Keratinocyte (primary cell): ENCODE results near the gene YIPF1. TPM values are rescaled to one million over a fixed set of nuclear protein-coding genes. Genes with fewer than 3 reads are reported as not detected.

ENCODE experiments used
- DNase-seq: peaks from one replicate; pipeline ENCODE4 v3.0.0-alpha.2; 2011; ENCODE audit warnings: low read depth, missing footprints, low spot score
- FAIRE-seq: peaks from 2 replicates; lab custom pipeline; 2011; peaks lifted over from hg19 to GRCh38; lab: Jason Lieb, UNC
- H2AFZ ChIP-seq: 2 replicates; pipeline ENCODE4 v1.6.0; 2012; ENCODE audit warnings: low read length, control low read depth, inconsistent platforms; ENCODE audit not compliant: control insufficient read depth
- H3K27ac ChIP-seq: 2 replicates; pipeline ENCODE4 v1.5.1; 2011; ENCODE audit warnings: low read length; ENCODE audit not compliant: control insufficient read depth, insufficient read depth
- H3K27me3 ChIP-seq: 3 replicates; pipeline ENCODE4 v1.6.0; 2011; ENCODE audit warnings: low read length; ENCODE audit not compliant: control insufficient read depth, insufficient read depth; ENCODE audit errors: extremely low read depth
- H3K36me3 ChIP-seq, 2 experiments: 2 replicates in 1 of 2; 3 replicates in 1 of 2; pipeline ENCODE4 v1.5.1; 2011; ENCODE audit warnings: low read length in 2 of 2, mild to moderate bottlenecking in 1 of 2; ENCODE audit not compliant: control insufficient read depth in 2 of 2, insufficient read depth in 2 of 2; ENCODE audit errors: extremely low read depth in 1 of 2
- H3K4me1 ChIP-seq: 3 replicates; pipeline ENCODE4 v1.5.1; 2011; ENCODE audit warnings: low read length; ENCODE audit not compliant: control insufficient read depth, insufficient read depth; ENCODE audit errors: extremely low read depth
- H3K4me2 ChIP-seq: 3 replicates; pipeline ENCODE4 v1.6.0; 2011; ENCODE audit warnings: low read depth, low read length; ENCODE audit not compliant: control insufficient read depth, insufficient read depth; ENCODE audit errors: extremely low read depth
- H3K4me3 ChIP-seq, 3 experiments: fragments of 200-600 bp in 1 of 3; sonication (generic) in 1 of 3; 2 replicates in 2 of 3; 3 replicates in 1 of 3; pipeline ENCODE4 v1.5.1; 2011 to 2016; ENCODE audit warnings: low read length in 3 of 3, mild to moderate bottlenecking in 3 of 3, control low read depth in 2 of 3, inconsistent platforms in 1 of 3, low read depth in 1 of 3, mixed read lengths in 1 of 3, mixed run types in 1 of 3, moderate library complexity in 1 of 3; ENCODE audit not compliant: control insufficient read depth in 2 of 3, insufficient read depth in 2 of 3; ENCODE audit errors: extremely low read depth in 1 of 3
- H3K79me2 ChIP-seq: 2 replicates; pipeline ENCODE4 v1.6.0; 2012; ENCODE audit warnings: low read length; ENCODE audit not compliant: control insufficient read depth, insufficient read depth
- H3K9ac ChIP-seq: 3 replicates; pipeline ENCODE4 v1.6.0; 2011; ENCODE audit warnings: low read length; ENCODE audit not compliant: control insufficient read depth, insufficient read depth; ENCODE audit errors: extremely low read depth
- H3K9me1 ChIP-seq: 3 replicates; pipeline ENCODE4 v1.6.0; 2011; ENCODE audit warnings: low read length; ENCODE audit not compliant: control insufficient read depth, insufficient read depth; ENCODE audit errors: extremely low read depth
- H3K9me3 ChIP-seq: 2 replicates; pipeline ENCODE4 v1.5.1; 2012; ENCODE audit warnings: low read depth, low read length; ENCODE audit not compliant: control insufficient read depth
- H4K20me1 ChIP-seq: 3 replicates; pipeline ENCODE4 v1.6.0; 2011; ENCODE audit warnings: low read length; ENCODE audit not compliant: control insufficient read depth, insufficient read depth; ENCODE audit errors: extremely low read depth
- CTCF ChIP-seq, 3 experiments: IDR thresholded peaks in 1 of 3; conservative IDR thresholded peaks in 1 of 3; optimal IDR thresholded peaks in 1 of 3; 2 replicates in 2 of 3; 3 replicates in 1 of 3; pipeline versions ENCODE3 to v1.5.1; 2011; ENCODE audit warnings: low read length in 3 of 3, mild to moderate bottlenecking in 3 of 3, moderate library complexity in 2 of 3, control low read depth in 1 of 3, inconsistent platforms in 1 of 3; ENCODE audit not compliant: insufficient read depth in 2 of 3; ENCODE audit errors: extremely low read depth in 1 of 3
- EZH2 ChIP-seq: IDR thresholded peaks from one replicate; pipeline ENCODE4 v1.6.1; 2012; ENCODE audit warnings: inconsistent platforms, mild to moderate bottlenecking, low read length, moderate library complexity
- dilution Hi-C: fragments of 300-500 bp; cut with MboI; formaldehyde crosslinking; loops from one replicate; pipeline ENCODE4 v1.7.0; 2020; ENCODE audit warnings: low sequenced_read_pairs; ENCODE audit not compliant: extremely low pct_ligation_motif_present
- polyA plus RNA-seq, 5 experiments: library from polyadenylated mRNA; depleted of rRNA in 3 of 5; stranded (reverse) in 3 of 5; stranded (forward) in 1 of 5; unstranded in 1 of 5; fragments of >200 nt; gene quantifications; 1 replicate in 1 of 5; 2 replicates in 3 of 5; 3 replicates in 1 of 5; pipeline versions ENCODE4 v1.2.1 to v1.2.3, GENCODE V29; 2011 to 2012; ENCODE audit warnings: missing spikeins in 2 of 5, low read depth in 1 of 5, low replicate concordance in 1 of 5

Gene YIPF1
- polyA plus RNA-seq, 1 donor (not counting 4 experiments of a cell fraction or from before 2014, with no cell fraction given), result 43.3 TPM

GRCh38 chr1:53929246-53929960 lies 39.8 kb upstream of the YIPF1 start:
- Histone ChIP-seq H3K36me3 (peaks cover 0 to 8% of the 10 kb centered on the region in 2 experiments), H3K27ac (no peak overlapping the region), H3K9me3 (peaks cover 3% of the 10 kb centered on the region), H2AFZ (no peak overlapping the region), H3K4me1 (no peaks in the 10 kb centered on the region), H3K79me2 (no peaks in the 10 kb centered on the region), H3K27me3 (no peaks in the 10 kb centered on the region), H3K4me2 (no peak overlapping the region), H3K9ac (no peak overlapping the region), H3K9me1 (no peaks in the 10 kb centered on the region), H4K20me1 (no peaks in the 10 kb centered on the region), H3K4me3 (no peak overlapping the region)
- dilution Hi-C loops, result no loop called here
- no peak for TF ChIP-seq EZH2
- TF ChIP-seq CTCF (optimal IDR thresholded peaks at IDR 0.05 in 1 of 3, IDR thresholded peaks at IDR 0.05 in 1 of 3, conservative IDR thresholded peaks at IDR 0.05 in 1 of 3; ENCODE audit: extremely low read depth in 1 of 3, insufficient read depth in 2 of 3, low read length in 3 of 3), result no peak
- no peak for DNase-seq
- no peak for FAIRE-seq

- dilution Hi-C loops, result no loop called here
- Histone ChIP-seq H2AFZ (no peak overlapping the region), H3K79me2 (no peaks in the 10 kb centered on the region), H3K36me3 (peaks cover 4 to 10% of the 10 kb centered on the region in 2 experiments), H4K20me1 (no peaks in the 10 kb centered on the region), H3K27ac (no peak overlapping the region), H3K9me1 (no peaks in the 10 kb centered on the region), H3K9me3 (peaks cover under 1% of the 10 kb centered on the region), H3K4me2 (no peak overlapping the region), H3K27me3 (no peaks in the 10 kb centered on the region), H3K4me1 (no peaks in the 10 kb centered on the region), H3K4me3 (no peak overlapping the region), H3K9ac (no peak overlapping the region)
- DNase-seq (no peak), FAIRE-seq (no peak)
- TF ChIP-seq EZH2 (no peak), CTCF (optimal IDR thresholded peaks at IDR 0.05 in 1 of 3, IDR thresholded peaks at IDR 0.05 in 1 of 3, conservative IDR thresholded peaks at IDR 0.05 in 1 of 3; ENCODE audit: extremely low read depth in 1 of 3, insufficient read depth in 2 of 3, low read length in 3 of 3) (no peak)
Measured at GRCh38 chr1:53927376-53927881, 37.8 kb upstream of the YIPF1 start.
